Karpas-422 (cell line): ENCODE data around the gene FOXO6. TPM values are rescaled to one million over a fixed set of nuclear protein-coding genes. Genes with fewer than 3 reads are reported as not detected.

Experiments used
- DNase-seq: peaks from one replicate; pipeline ENCODE4 v3.0.0-alpha.2; 2015
- H2AFZ ChIP-seq: fragments of 200-600 bp; sonication (generic); 2 replicates; pipeline ENCODE4 v1.6.1; 2014; ENCODE audit warnings: antibody characterized with exemption, low read length, mixed read lengths
- H3K27ac ChIP-seq: fragments of 200-600 bp; sonication (generic); 2 replicates; pipeline ENCODE4 v1.5.1; 2014; ENCODE audit warnings: mild to moderate bottlenecking, low read length, moderate library complexity
- H3K27me3 ChIP-seq: fragments of 200-600 bp; sonication (generic); 2 replicates; pipeline ENCODE4 v1.6.1; 2014; ENCODE audit warnings: low read length, mixed read lengths
- H3K36me3 ChIP-seq: fragments of 200-600 bp; sonication (generic); 2 replicates; pipeline ENCODE4 v1.6.1; 2014; ENCODE audit warnings: low read length, mixed read lengths; ENCODE audit not compliant: insufficient read depth
- H3K4me1 ChIP-seq: fragments of 200-600 bp; sonication (generic); 2 replicates; pipeline ENCODE4 v1.6.1; 2014; ENCODE audit warnings: mild to moderate bottlenecking, low read length, mixed read lengths
- H3K4me2 ChIP-seq: fragments of 200-600 bp; sonication (generic); 2 replicates; pipeline ENCODE4 v1.6.1; 2014; ENCODE audit warnings: low read length, low read depth, mild to moderate bottlenecking; ENCODE audit not compliant: poor library complexity, severe bottlenecking
- H3K4me3 ChIP-seq: fragments of 200-600 bp; sonication (generic); 2 replicates; pipeline ENCODE4 v1.5.1; 2014; ENCODE audit warnings: mild to moderate bottlenecking, antibody characterized with exemption, low read length, mixed read lengths
- H3K79me2 ChIP-seq: fragments of 200-600 bp; sonication (generic); 2 replicates; pipeline ENCODE4 v1.6.1; 2014; ENCODE audit warnings: mild to moderate bottlenecking, low read length, mixed read lengths
- H3K9ac ChIP-seq: fragments of 200-600 bp; sonication (generic); 2 replicates; pipeline ENCODE4 v1.6.0; 2014; ENCODE audit warnings: low read length
- H3K9me2 ChIP-seq: fragments of 200-600 bp; sonication (generic), shearing (Covaris generic); replicated peaks from 2 replicates; pipeline ENCODE4 v1.6.0; 2014; ENCODE audit warnings: mild to moderate bottlenecking, low read length, moderate library complexity; ENCODE audit not compliant: insufficient read depth
- H3K9me3 ChIP-seq: fragments of 300-700, 200-600 bp; sonication (generic); 2 replicates; pipeline ENCODE4 v1.6.1; 2014; ENCODE audit warnings: low read length, mixed read lengths
- H4K20me1 ChIP-seq: fragments of 200-600 bp; sonication (generic); 2 replicates; pipeline ENCODE4 v1.6.1; 2014; ENCODE audit warnings: mild to moderate bottlenecking, antibody characterized with exemption, low read length, low read depth; ENCODE audit not compliant: insufficient read depth
- total RNA-seq: library from RNA; depleted of rRNA; stranded (reverse); fragments of >200 nt; shearing (Covaris generic); gene quantifications from 2 replicates; pipeline ENCODE4 v1.2.3, GENCODE V29; 2014; ENCODE audit warnings: low replicate concordance

FOXO6 gene
- total RNA-seq, 1 experiment from 2014 or later = not detected

GRCh38 chr1:41386196-41386663 lies 25.0 kb downstream of the FOXO6 start:
- Histone ChIP-seq H3K27me3 (no peaks in the 10 kb centered on the region), H3K9me2 (no peaks in the 10 kb centered on the region), H3K79me2 (no peaks in the 10 kb centered on the region), H3K4me2 (no peak overlapping the region), H3K27ac (no peak overlapping the region), H3K9me3 (no peaks in the 10 kb centered on the region), H3K4me1 (peaks cover 2% of the 10 kb centered on the region), H2AFZ (no peak overlapping the region), H3K9ac (no peak overlapping the region), H4K20me1 (no peaks in the 10 kb centered on the region), H3K4me3 (no peak overlapping the region), H3K36me3 (no peaks in the 10 kb centered on the region)
- DNase-seq = no peak

- H4K20me1 ChIP-seq = no peaks in the 10 kb centered on the region
- H3K4me3 ChIP-seq = no peak overlapping the region
- H3K79me2 ChIP-seq = no peaks in the 10 kb centered on the region
- no peak overlapping the region for H3K27ac ChIP-seq
- no peak overlapping the region for H2AFZ ChIP-seq
- H3K36me3 ChIP-seq = no peaks in the 10 kb centered on the region
- no peaks in the 10 kb centered on the region for H3K4me1 ChIP-seq
- H3K4me2 ChIP-seq = no peak overlapping the region
- DNase-seq = no peak
- no peaks in the 10 kb centered on the region for H3K27me3 ChIP-seq
- no peak overlapping the region for H3K9ac ChIP-seq
- H3K9me3 ChIP-seq = no peaks in the 10 kb centered on the region
- no peaks in the 10 kb centered on the region for H3K9me2 ChIP-seq
These were observed 26.4 kb downstream of the FOXO6 start for GRCh38 chr1:41387667-41388091.

DNA sequence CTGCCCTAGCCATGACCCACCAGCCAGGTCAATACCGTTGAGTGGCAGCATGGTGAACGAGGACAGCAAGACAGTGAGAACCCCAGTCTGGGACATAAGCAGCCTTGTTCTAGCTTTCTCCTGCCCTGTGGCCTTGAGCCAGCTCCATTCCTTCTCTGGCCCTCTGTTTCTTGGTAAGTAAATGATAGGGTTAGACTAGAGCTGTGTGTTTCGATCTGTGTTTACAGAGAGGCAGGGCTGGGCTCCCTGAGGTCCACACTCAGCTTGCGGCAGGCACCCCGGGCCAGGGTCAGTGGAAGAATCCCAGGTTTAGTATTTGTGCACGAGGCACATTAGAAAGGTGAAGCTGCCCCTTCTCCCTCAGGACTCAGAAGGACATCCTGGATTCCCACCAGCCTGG lies 27.3 kb downstream of the FOXO6 start:
- Histone ChIP-seq H4K20me1 (no peaks in the 10 kb centered on the region), H3K9me2 (no peaks in the 10 kb centered on the region), H3K4me1 (no peaks in the 10 kb centered on the region), H3K9ac (no peak overlapping the region), H3K79me2 (no peaks in the 10 kb centered on the region), H2AFZ (no peak overlapping the region), H3K9me3 (no peaks in the 10 kb centered on the region), H3K4me3 (no peak overlapping the region), H3K4me2 (no peak overlapping the region), H3K36me3 (no peaks in the 10 kb centered on the region), H3K27ac (no peak overlapping the region), H3K27me3 (no peaks in the 10 kb centered on the region)
- no peak for DNase-seq

GRCh38 chr1:41389009-41389408 lies 27.8 kb downstream of the FOXO6 start:
- H3K27ac ChIP-seq = no peak overlapping the region
- no peak for DNase-seq
- no peak overlapping the region for H2AFZ ChIP-seq
- no peaks in the 10 kb centered on the region for H3K9me2 ChIP-seq
- H3K9me3 ChIP-seq = no peaks in the 10 kb centered on the region
- no peaks in the 10 kb centered on the region for H3K36me3 ChIP-seq
- H3K79me2 ChIP-seq = no peaks in the 10 kb centered on the region
- H3K27me3 ChIP-seq = no peaks in the 10 kb centered on the region
- no peak overlapping the region for H3K4me3 ChIP-seq
- no peak overlapping the region for H3K9ac ChIP-seq
- H4K20me1 ChIP-seq = no peaks in the 10 kb centered on the region
- no peaks in the 10 kb centered on the region for H3K4me1 ChIP-seq
- H3K4me2 ChIP-seq = no peak overlapping the region

- DNase-seq = no peak
- no peak overlapping the region for H3K4me2 ChIP-seq
- H3K79me2 ChIP-seq = no peaks in the 10 kb centered on the region
- no peak overlapping the region for H2AFZ ChIP-seq
- no peaks in the 10 kb centered on the region for H3K27me3 ChIP-seq
- H3K9me2 ChIP-seq = no peaks in the 10 kb centered on the region
- no peak overlapping the region for H3K27ac ChIP-seq
- no peaks in the 10 kb centered on the region for H3K36me3 ChIP-seq
- peaks cover 4% of the 10 kb centered on the region for H3K4me1 ChIP-seq
- H3K9ac ChIP-seq = no peak overlapping the region
- no peaks in the 10 kb centered on the region for H3K9me3 ChIP-seq
- no peaks in the 10 kb centered on the region for H4K20me1 ChIP-seq
- H3K4me3 ChIP-seq = no peak overlapping the region
These were observed 28.9 kb downstream of the FOXO6 start for GRCh38 chr1:41390166-41390565.

- Histone ChIP-seq H2AFZ (no peak overlapping the region), H3K27me3 (no peaks in the 10 kb centered on the region), H3K4me2 (no peak overlapping the region), H3K9ac (no peak overlapping the region), H3K9me3 (no peaks in the 10 kb centered on the region), H3K4me3 (no peak overlapping the region), H3K79me2 (no peaks in the 10 kb centered on the region), H3K4me1 (peaks cover 8% of the 10 kb centered on the region), H3K36me3 (no peaks in the 10 kb centered on the region), H3K27ac (no peak overlapping the region), H3K9me2 (no peaks in the 10 kb centered on the region), H4K20me1 (no peaks in the 10 kb centered on the region)
- DNase-seq = no peak
These were observed 29.3 kb downstream of the FOXO6 start for GRCh38 chr1:41390573-41390972.

DNA sequence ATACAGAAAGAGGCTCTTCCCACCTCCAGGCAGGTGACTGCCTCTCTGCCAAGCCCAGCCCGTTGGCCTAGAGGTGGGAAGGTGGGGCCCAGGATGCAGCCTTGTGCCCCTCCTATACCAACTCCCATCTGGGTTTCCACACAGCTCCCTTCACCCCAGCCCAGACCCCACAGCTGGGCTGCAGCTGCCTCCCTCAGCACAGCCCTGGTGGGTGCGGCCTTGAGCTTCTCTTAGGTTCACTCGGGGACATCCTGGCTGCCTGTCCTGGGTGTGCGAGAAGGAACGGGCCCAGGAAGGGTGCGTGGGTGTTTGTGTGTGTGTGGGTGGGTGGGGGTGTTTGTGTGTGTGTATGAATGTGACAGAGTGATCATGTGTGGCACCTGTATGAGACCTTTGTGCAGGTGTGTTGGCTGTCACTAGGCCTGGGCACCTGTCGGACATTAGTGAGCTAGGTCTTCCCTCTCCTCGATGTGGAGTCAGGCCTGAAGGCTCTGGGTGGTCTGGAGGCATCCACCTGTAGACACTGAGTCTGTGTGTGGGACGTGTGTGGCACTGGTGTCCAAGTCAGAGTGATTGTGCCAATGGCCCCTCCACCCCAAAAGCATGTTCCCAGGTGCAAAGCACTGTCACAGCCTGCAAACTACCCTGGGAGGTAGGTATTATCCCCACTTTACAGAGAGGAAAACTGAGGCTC lies 30.7 kb downstream of the FOXO6 start:
- no peaks in the 10 kb centered on the region for H3K27me3 ChIP-seq

GRCh38 chr1:41392528-41392924 lies 31.3 kb downstream of the FOXO6 start:
- H3K27ac ChIP-seq = no peak overlapping the region
- H3K4me3 ChIP-seq = no peak overlapping the region
- H4K20me1 ChIP-seq = no peaks in the 10 kb centered on the region
- H3K4me2 ChIP-seq = no peak overlapping the region
- H3K9me2 ChIP-seq = no peaks in the 10 kb centered on the region
- H3K79me2 ChIP-seq = no peaks in the 10 kb centered on the region
- no peaks in the 10 kb centered on the region for H3K36me3 ChIP-seq
- peaks cover 8% of the 10 kb centered on the region for H3K4me1 ChIP-seq
- no peaks in the 10 kb centered on the region for H3K9me3 ChIP-seq
- H3K27me3 ChIP-seq = no peaks in the 10 kb centered on the region
- no peak overlapping the region for H2AFZ ChIP-seq
- DNase-seq = no peak
- H3K9ac ChIP-seq = no peak overlapping the region

More for the DNA sequence above, 30.7 kb downstream of the FOXO6 start:
- peaks cover 8% of the 10 kb centered on the region for H3K4me1 ChIP-seq
- no peak overlapping the region for H3K27ac ChIP-seq
- no peak overlapping the region for H3K4me2 ChIP-seq
- H3K79me2 ChIP-seq = no peaks in the 10 kb centered on the region
- H4K20me1 ChIP-seq = no peaks in the 10 kb centered on the region
- H2AFZ ChIP-seq = no peak overlapping the region
- no peak overlapping the region for H3K4me3 ChIP-seq
- H3K9me3 ChIP-seq = no peaks in the 10 kb centered on the region
- no peaks in the 10 kb centered on the region for H3K36me3 ChIP-seq
- no peak overlapping the region for H3K9ac ChIP-seq
- H3K9me2 ChIP-seq = no peaks in the 10 kb centered on the region
- no peak for DNase-seq
